Measurements from ENCODE around the gene CCDC121.

CCDC121 gene, protein sequence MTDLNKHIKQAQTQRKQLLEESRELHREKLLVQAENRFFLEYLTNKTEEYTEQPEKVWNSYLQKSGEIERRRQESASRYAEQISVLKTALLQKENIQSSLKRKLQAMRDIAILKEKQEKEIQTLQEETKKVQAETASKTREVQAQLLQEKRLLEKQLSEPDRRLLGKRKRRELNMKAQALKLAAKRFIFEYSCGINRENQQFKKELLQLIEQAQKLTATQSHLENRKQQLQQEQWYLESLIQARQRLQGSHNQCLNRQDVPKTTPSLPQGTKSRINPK

DNA sequence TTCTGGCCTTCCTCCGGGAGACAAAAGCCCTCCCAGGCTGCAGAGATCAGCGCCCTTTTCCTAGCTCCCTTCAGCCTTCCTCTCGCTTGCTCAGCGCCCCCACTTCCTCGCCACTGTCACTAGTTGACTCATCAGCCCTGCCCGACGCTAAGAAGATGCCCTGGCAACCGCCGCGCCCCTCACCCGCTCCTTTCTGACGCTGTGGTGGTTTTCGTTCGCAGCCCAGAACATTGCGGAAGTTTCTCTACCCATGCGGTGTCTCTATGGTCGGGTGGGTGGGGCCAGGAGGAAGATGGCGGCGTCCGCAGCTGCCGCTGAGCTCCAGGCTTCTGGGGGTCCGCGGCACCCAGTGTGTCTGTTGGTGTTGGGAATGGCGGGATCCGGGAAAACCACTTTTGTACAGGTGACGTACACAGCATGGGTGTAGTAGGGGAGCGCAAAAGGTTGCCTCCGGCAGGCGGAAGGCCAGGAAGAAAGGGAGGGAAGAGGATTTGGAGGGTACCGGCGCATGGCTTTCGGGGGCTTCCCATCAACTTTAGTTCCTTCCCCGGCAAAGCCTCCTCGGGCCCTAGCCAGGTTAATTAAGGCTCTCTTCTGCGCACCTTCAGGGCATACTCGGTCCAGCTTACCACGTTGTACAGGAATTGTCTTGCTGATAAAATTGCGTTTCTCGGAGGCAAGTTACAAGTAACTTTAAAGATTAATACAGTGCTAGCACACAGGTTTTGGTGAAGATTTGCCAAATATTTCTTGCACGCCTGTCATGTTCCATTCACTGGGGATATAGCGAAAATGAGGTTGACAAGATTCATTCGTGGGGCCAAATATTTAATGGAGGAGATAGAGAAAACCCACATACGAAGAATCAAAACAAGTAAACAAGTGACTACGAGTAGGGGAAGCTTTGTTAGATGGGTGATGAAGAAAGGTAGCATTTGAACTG is at the start of gene CCDC121, which contains the start of gene GPN1:
CCDC121 (minus strand) TSS at position 246 of the 943 bp plus-strand sequence. CDS start 1,213 bp downstream, outside the sequence.
GPN1 (plus strand) TSS at position 284 of the 943 bp plus-strand sequence; CDS start at position 293, 9 bp downstream.
- Histone ChIP-seq H3K9ac (ENCODE audit: low read depth in 1 of 2, low read length in 2 of 2) (peak within 1 kb of the TSS; percentile 80 to 85), H3K27ac (ENCODE audit: low read depth in 2 of 2, low read length in 2 of 2) (peak within 1 kb of the TSS; percentile 51 to 70), H3K4me1 (ENCODE audit: control insufficient read depth in 2 of 2, insufficient read depth in 2 of 2, low read length in 2 of 2) (peaks cover 9 to 12% of the 10 kb centered on the region in 2 donors), H3K27me3 (ENCODE audit: control insufficient read depth in 2 of 2, insufficient read depth in 2 of 2, low read length in 2 of 2) (no peaks in the 10 kb centered on the region), H3K9me3 (ENCODE audit: control insufficient read depth in 2 of 2, low read length in 2 of 2) (no peaks in the 10 kb centered on the region), H3K36me3 (ENCODE audit: control insufficient read depth in 2 of 2, insufficient read depth in 2 of 2, low read length in 2 of 2) (peaks cover 15 to 24% of the 10 kb centered on the region in 2 donors), H3K4me3 (ENCODE audit: low read length in 2 of 2) (peak within 1 kb of the TSS; percentile 93 to 95)

DNA sequence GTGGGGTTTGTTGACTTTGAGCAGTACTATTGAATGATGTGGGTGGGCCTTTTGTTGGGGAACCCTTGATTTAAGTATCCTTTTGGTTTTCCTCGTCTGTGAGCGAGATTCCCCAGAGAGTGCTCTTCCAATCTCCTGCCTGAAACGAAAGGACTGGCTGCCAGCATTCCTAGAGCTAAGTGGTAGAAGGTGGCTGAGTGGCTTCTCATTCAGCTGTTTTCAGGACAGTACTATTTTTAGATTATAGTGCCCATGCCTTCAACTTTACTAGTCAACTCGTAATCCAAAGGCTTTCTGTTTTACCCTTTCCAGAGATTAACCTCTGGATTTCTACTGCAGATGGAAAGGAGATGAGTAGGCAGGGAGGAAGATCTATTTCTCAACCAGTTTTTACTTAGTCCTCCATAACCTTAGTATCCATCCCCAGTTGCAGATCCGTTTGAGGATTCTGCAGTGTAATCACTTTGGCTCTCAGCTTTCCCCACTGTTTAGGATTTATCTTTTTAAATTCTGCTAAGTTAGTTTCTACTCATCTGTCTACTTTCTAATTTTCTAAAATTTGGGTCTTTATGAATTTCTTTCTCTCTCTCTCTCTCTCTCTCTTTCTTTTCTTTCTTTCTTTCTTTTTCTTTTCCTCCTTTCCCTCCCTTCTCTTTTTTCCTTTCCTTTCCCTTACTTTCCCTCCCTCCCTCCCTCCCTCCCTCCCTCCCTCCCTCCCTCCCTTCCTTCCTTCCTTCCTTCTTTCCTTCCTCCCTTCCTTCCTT is 44.1 kb upstream of the CCDC121 start:
- Histone ChIP-seq H3K27me3 (ENCODE audit: control insufficient read depth in 2 of 2, insufficient read depth in 2 of 2, low read length in 2 of 2) (no peaks in the 10 kb centered on the region), H3K4me3 (ENCODE audit: low read length in 2 of 2) (no peak overlapping the region), H3K9ac (ENCODE audit: low read depth in 1 of 2, low read length in 2 of 2) (no peak overlapping the region), H3K27ac (ENCODE audit: low read depth in 2 of 2, low read length in 2 of 2) (no peak overlapping the region), H3K4me1 (ENCODE audit: control insufficient read depth in 2 of 2, insufficient read depth in 2 of 2, low read length in 2 of 2) (no peaks in the 10 kb centered on the region), H3K36me3 (ENCODE audit: control insufficient read depth in 2 of 2, insufficient read depth in 2 of 2, low read length in 2 of 2) (peaks cover 46 to 56% of the 10 kb centered on the region in 2 donors), H3K9me3 (ENCODE audit: control insufficient read depth in 2 of 2, low read length in 2 of 2) (no peaks in the 10 kb centered on the region)

DNA sequence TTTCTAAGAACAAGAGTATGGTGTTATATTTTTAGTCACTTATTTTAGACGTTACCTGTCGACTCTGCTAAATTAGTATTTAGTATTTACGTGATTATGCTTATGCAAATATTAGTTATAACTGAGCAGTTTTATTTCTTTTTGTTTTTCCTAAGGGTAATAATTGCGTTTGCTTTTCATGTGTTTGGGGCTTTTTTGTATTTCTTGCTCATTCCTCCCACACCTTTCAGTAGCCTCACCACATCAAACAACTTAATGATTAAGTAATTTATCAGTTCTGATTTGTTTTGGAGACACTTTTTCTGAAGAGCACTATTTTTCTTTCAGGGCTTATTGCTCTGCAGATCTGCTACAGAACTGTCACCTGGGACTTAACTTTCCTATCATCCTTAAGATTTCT is 42.4 kb upstream of the CCDC121 start:
- Histone ChIP-seq H3K27ac (ENCODE audit: low read depth in 2 of 2, low read length in 2 of 2) (no peak overlapping the region), H3K9ac (ENCODE audit: low read depth in 1 of 2, low read length in 2 of 2) (no peak overlapping the region), H3K4me3 (ENCODE audit: low read length in 2 of 2) (no peak overlapping the region), H3K36me3 (ENCODE audit: control insufficient read depth in 2 of 2, insufficient read depth in 2 of 2, low read length in 2 of 2) (peaks cover 43 to 52% of the 10 kb centered on the region in 2 donors), H3K27me3 (ENCODE audit: control insufficient read depth in 2 of 2, insufficient read depth in 2 of 2, low read length in 2 of 2) (no peaks in the 10 kb centered on the region), H3K9me3 (ENCODE audit: control insufficient read depth in 2 of 2, low read length in 2 of 2) (no peaks in the 10 kb centered on the region), H3K4me1 (ENCODE audit: control insufficient read depth in 2 of 2, insufficient read depth in 2 of 2, low read length in 2 of 2) (no peaks in the 10 kb centered on the region)

DNA sequence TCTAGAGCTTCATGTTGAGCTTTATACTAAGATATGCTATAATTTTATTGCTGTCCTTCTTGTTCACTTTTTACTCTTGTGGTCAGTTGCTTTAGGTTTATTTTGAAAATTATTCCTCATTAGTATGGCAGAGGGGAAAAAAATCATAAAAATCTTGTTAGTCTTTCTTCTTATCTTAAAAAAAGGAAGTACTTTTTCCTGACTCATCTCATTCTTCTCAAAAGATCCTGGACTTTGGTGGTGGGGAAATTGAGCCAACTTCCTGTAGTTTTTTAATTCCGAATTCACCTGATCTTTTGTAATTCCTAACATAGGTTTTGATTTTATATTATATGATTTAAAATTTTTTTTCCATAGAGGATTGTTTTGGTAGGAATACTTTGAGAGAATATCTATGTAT is 38.6 kb upstream of the CCDC121 start:
- Histone ChIP-seq H3K9me3 (ENCODE audit: control insufficient read depth in 2 of 2, low read length in 2 of 2) (no peaks in the 10 kb centered on the region), H3K4me1 (ENCODE audit: control insufficient read depth in 2 of 2, insufficient read depth in 2 of 2, low read length in 2 of 2) (peaks cover 14 to 17% of the 10 kb centered on the region in 2 donors), H3K27me3 (ENCODE audit: control insufficient read depth in 2 of 2, insufficient read depth in 2 of 2, low read length in 2 of 2) (no peaks in the 10 kb centered on the region), H3K4me3 (ENCODE audit: low read length in 2 of 2) (no peak overlapping the region), H3K27ac (ENCODE audit: low read depth in 2 of 2, low read length in 2 of 2) (no peak overlapping the region), H3K9ac (ENCODE audit: low read depth in 1 of 2, low read length in 2 of 2) (no peak overlapping the region), H3K36me3 (ENCODE audit: control insufficient read depth in 2 of 2, insufficient read depth in 2 of 2, low read length in 2 of 2) (peaks cover 19 to 31% of the 10 kb centered on the region in 2 donors)

DNA sequence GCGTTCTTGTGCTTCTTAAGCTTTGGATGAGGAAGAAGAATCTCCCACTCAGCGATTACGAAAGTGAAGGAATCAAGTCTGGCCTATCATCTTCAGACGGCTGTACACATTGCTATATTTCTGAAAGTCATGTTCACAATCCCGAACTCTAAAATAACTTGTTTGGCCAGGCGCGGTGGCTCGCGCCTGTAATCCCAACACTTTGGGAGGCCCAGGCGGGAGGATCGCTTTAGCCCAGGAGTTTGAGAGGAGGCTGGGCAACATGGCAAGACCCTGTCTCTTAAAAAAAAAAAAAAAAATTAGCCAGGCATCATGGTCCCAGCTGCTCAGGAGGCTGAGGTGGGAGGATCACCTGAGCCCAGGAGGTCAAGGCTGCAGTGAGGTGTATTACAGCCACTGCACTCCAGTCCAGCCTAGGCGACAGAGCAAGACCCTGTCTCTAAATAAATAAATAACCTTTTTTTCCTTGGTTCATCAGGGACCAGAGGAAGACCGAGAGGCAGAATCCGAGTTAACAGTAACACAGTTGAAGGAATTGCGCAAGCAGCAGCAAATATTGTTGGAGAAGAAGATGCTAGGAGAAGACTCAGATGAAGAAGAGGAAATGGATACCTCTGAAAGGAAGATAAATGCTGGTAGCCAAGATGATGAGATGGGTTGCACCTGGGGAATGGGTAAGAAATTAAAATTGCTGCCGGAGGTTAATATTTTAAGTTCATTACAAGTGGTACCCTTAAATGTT is 36.0 kb upstream of the CCDC121 start:
- peak overlapping the region in 1 of 2 donors; percentile 78 for H3K9ac ChIP-seq (ENCODE audit: low read depth in 1 of 2, low read length in 2 of 2)
- peaks cover 15 to 19% of the 10 kb centered on the region in 2 donors for H3K4me1 ChIP-seq (ENCODE audit: control insufficient read depth in 2 of 2, insufficient read depth in 2 of 2, low read length in 2 of 2)
- H3K4me3 ChIP-seq (ENCODE audit: low read length in 2 of 2): peak overlapping the region; percentile 87 to 100
- no peaks in the 10 kb centered on the region for H3K9me3 ChIP-seq (ENCODE audit: control insufficient read depth in 2 of 2, low read length in 2 of 2)
- H3K36me3 ChIP-seq (ENCODE audit: control insufficient read depth in 2 of 2, insufficient read depth in 2 of 2, low read length in 2 of 2): peaks cover 33 to 39% of the 10 kb centered on the region in 2 donors
- no peaks in the 10 kb centered on the region for H3K27me3 ChIP-seq (ENCODE audit: control insufficient read depth in 2 of 2, insufficient read depth in 2 of 2, low read length in 2 of 2)
- no peak overlapping the region for H3K27ac ChIP-seq (ENCODE audit: low read depth in 2 of 2, low read length in 2 of 2)

DNA sequence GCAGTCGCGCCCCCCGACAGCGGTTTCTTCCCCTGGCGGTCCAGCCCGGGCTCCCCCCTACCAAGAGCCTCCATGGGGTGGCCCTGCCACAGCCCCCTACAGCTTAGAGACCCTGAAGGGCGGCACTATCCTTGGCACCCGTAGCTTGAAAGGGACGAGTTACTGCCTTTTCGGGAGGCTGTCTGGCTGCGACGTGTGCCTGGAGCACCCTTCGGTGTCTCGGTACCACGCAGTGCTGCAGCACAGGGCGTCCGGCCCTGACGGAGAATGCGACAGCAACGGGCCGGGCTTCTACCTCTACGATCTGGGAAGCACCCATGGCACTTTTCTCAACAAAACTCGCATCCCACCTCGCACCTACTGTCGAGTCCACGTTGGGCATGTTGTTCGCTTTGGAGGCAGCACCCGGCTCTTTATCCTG is 35.4 kb upstream of the CCDC121 start:
- peak overlapping the region; percentile 87 to 100 for H3K4me3 ChIP-seq (ENCODE audit: low read length in 2 of 2)
- H3K27me3 ChIP-seq (ENCODE audit: control insufficient read depth in 2 of 2, insufficient read depth in 2 of 2, low read length in 2 of 2): no peaks in the 10 kb centered on the region
- H3K36me3 ChIP-seq (ENCODE audit: control insufficient read depth in 2 of 2, insufficient read depth in 2 of 2, low read length in 2 of 2): peaks cover 33 to 39% of the 10 kb centered on the region in 2 donors
- H3K9me3 ChIP-seq (ENCODE audit: control insufficient read depth in 2 of 2, low read length in 2 of 2): no peaks in the 10 kb centered on the region
- peak overlapping the region in 1 of 2 donors; percentile 93 for H3K27ac ChIP-seq (ENCODE audit: low read depth in 2 of 2, low read length in 2 of 2)
- peak overlapping the region; percentile 78 to 96 for H3K9ac ChIP-seq (ENCODE audit: low read depth in 1 of 2, low read length in 2 of 2)
- H3K4me1 ChIP-seq (ENCODE audit: control insufficient read depth in 2 of 2, insufficient read depth in 2 of 2, low read length in 2 of 2): peaks cover 15 to 19% of the 10 kb centered on the region in 2 donors

DNA sequence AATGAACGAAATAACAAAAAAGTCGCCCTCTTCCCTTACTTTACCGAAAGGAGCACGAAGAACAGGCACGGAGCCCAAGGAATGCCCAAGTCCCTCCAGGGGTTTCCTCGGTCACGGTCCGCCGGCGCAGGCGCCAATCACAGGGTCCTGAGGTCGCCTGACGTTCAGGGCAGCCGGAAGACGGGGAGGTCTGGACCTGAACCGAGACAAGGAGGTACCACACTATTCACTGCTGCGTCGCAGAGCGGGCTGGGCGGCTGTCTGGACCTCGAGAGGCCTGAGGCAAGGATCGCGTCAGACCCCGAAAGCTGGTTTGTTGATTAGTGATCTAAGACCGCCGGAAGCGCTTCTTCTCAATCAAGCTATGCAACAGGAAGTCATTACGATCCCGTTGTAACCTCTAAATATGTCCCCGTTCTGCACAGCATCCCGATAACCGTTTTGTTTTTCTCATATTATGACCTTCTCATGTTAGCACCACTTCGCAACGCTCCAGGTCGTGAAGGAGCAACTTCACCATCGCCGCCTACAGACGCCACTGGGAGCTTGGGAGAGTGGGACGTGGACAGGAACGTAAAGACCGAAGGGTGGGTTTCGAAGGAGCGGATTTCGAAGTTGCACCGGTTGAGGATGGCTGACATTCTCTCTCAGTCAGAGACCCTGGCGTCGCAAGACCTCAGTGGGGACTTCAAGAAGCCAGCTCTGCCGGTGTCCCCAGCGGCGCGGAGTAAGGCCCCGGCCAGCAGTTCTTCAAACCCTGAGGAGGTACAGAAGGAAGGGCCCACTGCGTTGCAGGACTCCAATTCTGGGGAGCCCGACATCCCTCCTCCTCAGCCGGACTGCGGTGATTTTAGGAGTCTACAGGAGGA is 34.7 kb upstream of the CCDC121 start, which contains the start of the genes SLC4A1AP and SUPT7L:
SLC4A1AP (plus strand) TSS at position 605 of the 869 bp plus-strand sequence; CDS start at position 631, 26 bp downstream.
SUPT7L (minus strand) TSS at position 330 of the 869 bp plus-strand sequence. CDS start 1,422 bp downstream, outside the sequence.
- Histone ChIP-seq H3K9ac (ENCODE audit: low read depth in 1 of 2, low read length in 2 of 2) (peak within 1 kb of the TSS; percentile 78 to 96), H3K4me1 (ENCODE audit: control insufficient read depth in 2 of 2, insufficient read depth in 2 of 2, low read length in 2 of 2) (peaks cover 15 to 19% of the 10 kb centered on the region in 2 donors), H3K4me3 (ENCODE audit: low read length in 2 of 2) (peak within 1 kb of the TSS; percentile 87 to 100), H3K27ac (ENCODE audit: low read depth in 2 of 2, low read length in 2 of 2) (peak within 1 kb of the TSS; percentile 81 to 93), H3K27me3 (ENCODE audit: control insufficient read depth in 2 of 2, insufficient read depth in 2 of 2, low read length in 2 of 2) (no peaks in the 10 kb centered on the region), H3K36me3 (ENCODE audit: control insufficient read depth in 2 of 2, insufficient read depth in 2 of 2, low read length in 2 of 2) (peaks cover 28 to 38% of the 10 kb centered on the region in 2 donors), H3K9me3 (ENCODE audit: control insufficient read depth in 2 of 2, low read length in 2 of 2) (no peaks in the 10 kb centered on the region)

DNA sequence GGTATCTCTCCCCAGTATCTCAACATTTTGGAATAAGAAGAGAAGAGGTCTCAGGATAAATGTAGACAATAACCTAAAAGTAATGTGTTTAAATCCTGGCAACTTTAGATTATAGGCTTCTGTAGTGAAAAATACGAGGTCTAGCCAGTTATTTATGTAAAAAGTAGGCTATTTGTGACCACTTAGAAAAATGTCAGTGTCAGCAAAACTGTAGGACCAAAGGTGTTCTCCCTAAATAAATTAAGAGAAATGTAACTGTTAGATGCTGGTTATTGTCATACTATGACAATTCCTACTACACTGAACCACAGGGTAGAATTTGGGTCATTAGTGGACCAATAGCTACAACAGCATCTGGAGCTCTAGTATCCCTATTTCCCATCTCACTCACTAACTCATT is 32.6 kb upstream of the CCDC121 start:
- Histone ChIP-seq H3K9me3 (ENCODE audit: control insufficient read depth in 2 of 2, low read length in 2 of 2) (no peaks in the 10 kb centered on the region), H3K36me3 (ENCODE audit: control insufficient read depth in 2 of 2, insufficient read depth in 2 of 2, low read length in 2 of 2) (peaks cover 34 to 44% of the 10 kb centered on the region in 2 donors), H3K4me1 (ENCODE audit: control insufficient read depth in 2 of 2, insufficient read depth in 2 of 2, low read length in 2 of 2) (peaks cover 15 to 19% of the 10 kb centered on the region in 2 donors), H3K27ac (ENCODE audit: low read depth in 2 of 2, low read length in 2 of 2) (no peak overlapping the region), H3K9ac (ENCODE audit: low read depth in 1 of 2, low read length in 2 of 2) (no peak overlapping the region), H3K4me3 (ENCODE audit: low read length in 2 of 2) (no peak overlapping the region), H3K27me3 (ENCODE audit: control insufficient read depth in 2 of 2, insufficient read depth in 2 of 2, low read length in 2 of 2) (no peaks in the 10 kb centered on the region)

Measured in mucosa of rectum (tissue), 2 donors.